Adrenal gland (tissue), 12 donors: ENCODE data around the gene COQ10A. TPM values are rescaled to one million over a fixed set of nuclear protein-coding genes. Genes with fewer than 3 reads are reported as not detected.

Source experiments
- DNase-seq, 7 donors: peaks; one replicate each; pipeline ENCODE4 v3.0.0-alpha.2; 2019 to 2020
- H3K27ac ChIP-seq, 5 donors: fragments of 200-600 bp; sonication (generic) in 4 of 5; 1 replicate in 3 of 5; 2 replicates in 2 of 5; pipeline versions ENCODE4 v1.5.1 to v1.8.0; 2016 to 2020; ENCODE audit warnings: mild to moderate bottlenecking in 1 of 5
- H3K27me3 ChIP-seq: fragments of 200-600 bp; 2 replicates; pipeline ENCODE4 v1.8.0; 2021
- H3K36me3 ChIP-seq, 2 donors: fragments of 200-600 bp; replicated peaks in 1 of 2; 1 replicate in 1 of 2; 2 replicates in 1 of 2; pipeline versions ENCODE4 v1.5.1 to v1.8.0; 2018 to 2022
- H3K4me1 ChIP-seq, 2 donors: fragments of 200-600 bp; replicated peaks in 1 of 2; 1 replicate in 1 of 2; 2 replicates in 1 of 2; pipeline versions ENCODE4 v1.5.1 to v1.8.0; 2018 to 2021
- H3K4me3 ChIP-seq, 4 donors: fragments of 200-600 bp; sonication (generic) in 3 of 4; one replicate each; pipeline ENCODE4 v1.5.1; 2016 to 2018
- H3K9me3 ChIP-seq, 3 donors: fragments of 200-600 bp; sonication (generic) in 1 of 3; replicated peaks in 1 of 3; 1 replicate in 2 of 3; 2 replicates in 1 of 3; pipeline versions ENCODE4 v1.5.1 to v1.8.0; 2016 to 2021
- POLR2A ChIP-seq, 2 donors: fragments of 450-650 bp; IDR thresholded peaks; one replicate each; pipeline ENCODE4 v1.6.1; 2017; ENCODE audit warnings: antibody characterized with exemption in 2 of 2, mild to moderate bottlenecking in 2 of 2, moderate library complexity in 1 of 2
- WGBS, 4 donors: extraction: QIAGEN DNeasy Blood & Tissue Kit in 2 of 4; methylation state at CpG; one replicate each; pipeline versions ENCODE4 v1.1.5 to v1.1.7; 2013 to 2017; 5-methylcytosine and 5-hydroxymethylcytosine counted together
- intact Hi-C, 2 donors: fragments of 100-400 bp; cut with DNase I; formaldehyde crosslinking; loops; one replicate each; pipeline versions ENCODE4 v1.14.1 to v1.15.0; 2022 to 2023
- polyA plus RNA-seq, 3 donors: library from polyadenylated mRNA; stranded (reverse); fragments of 200-250 nt in 2 of 3; fragments of 350-450 nt in 1 of 3; fragmentation: Illumina TruSeq in 1 of 3; extraction: RNeasy Lipid Tissue Mini Kit (QIAGEN cat#74804) in 1 of 3; gene quantifications; one replicate each; pipeline ENCODE4 v1.2.3, GENCODE V29; 2013 to 2014
- total RNA-seq, 9 donors: library from RNA; depleted of rRNA in 4 of 9; stranded (reverse); fragments of >200 nt in 4 of 9; fragments of 120-200 nt in 1 of 9; fragmentation: NEBNext Ultra II Directional in 1 of 9; extraction: Animal tissue kit (Norgen Biotek cat#: 25700) in 1 of 9; gene quantifications; one replicate each; pipeline versions ENCODE4 v1.1.0 to v1.2.4, GENCODE V29; 2013 to 2023
- TF ChIP-seq, protein P1 (sequence below), 6 experiments: fragments of 450-650 bp in 4 of 6; fragments of 200-600 bp in 2 of 6; sonication (generic) in 1 of 6; IDR thresholded peaks; 1 replicate in 5 of 6; 2 replicates in 1 of 6; pipeline versions ENCODE4 v1.5.1 to v1.8.0; 2016 to 2021; ENCODE audit warnings: antibody characterized with exemption in 6 of 6, mild to moderate bottlenecking in 2 of 6, moderate library complexity in 1 of 6
- donor health status: healthy with polysubstance abuse.
- donor health status: Bipolar disorder and iron deficiency.
- donor health status: DM: yes; HTN: yes; CAD: no.
- donor health status: DM: no; HTN: no; CAD: no.
- donor health status: DM: no; HTN: no; CAD: no.
- donor health status: DM: yes; HTN: yes; CAD: no.

The COQ10A gene
- total and polyA plus RNA-seq, 12 donors = 24.2 to 65.1 (median 35.1) TPM

- H3K36me3 ChIP-seq = no peaks in the 10 kb centered on the region
- no peaks in the 10 kb centered on the region for H3K9me3 ChIP-seq
- no peaks in the 10 kb centered on the region for H3K27me3 ChIP-seq
- H3K4me1 ChIP-seq = peaks cover 2 to 5% of the 10 kb centered on the region in 2 donors
- no peak within 1 kb of the TSS for H3K27ac ChIP-seq
- intact Hi-C loops = loop anchor here in 1 of 2 donors (5.0 kb wide), 1 partner anchor 38 kb away; no protein-coding TSS in a partner anchor
- H3K4me3 ChIP-seq = no peak within 1 kb of the TSS
- WGBS, 4 donors = 62 to 89% (median 80%) methylated on average over 4 of the region's 4 CpGs
- TF ChIP-seq, protein P1, sequence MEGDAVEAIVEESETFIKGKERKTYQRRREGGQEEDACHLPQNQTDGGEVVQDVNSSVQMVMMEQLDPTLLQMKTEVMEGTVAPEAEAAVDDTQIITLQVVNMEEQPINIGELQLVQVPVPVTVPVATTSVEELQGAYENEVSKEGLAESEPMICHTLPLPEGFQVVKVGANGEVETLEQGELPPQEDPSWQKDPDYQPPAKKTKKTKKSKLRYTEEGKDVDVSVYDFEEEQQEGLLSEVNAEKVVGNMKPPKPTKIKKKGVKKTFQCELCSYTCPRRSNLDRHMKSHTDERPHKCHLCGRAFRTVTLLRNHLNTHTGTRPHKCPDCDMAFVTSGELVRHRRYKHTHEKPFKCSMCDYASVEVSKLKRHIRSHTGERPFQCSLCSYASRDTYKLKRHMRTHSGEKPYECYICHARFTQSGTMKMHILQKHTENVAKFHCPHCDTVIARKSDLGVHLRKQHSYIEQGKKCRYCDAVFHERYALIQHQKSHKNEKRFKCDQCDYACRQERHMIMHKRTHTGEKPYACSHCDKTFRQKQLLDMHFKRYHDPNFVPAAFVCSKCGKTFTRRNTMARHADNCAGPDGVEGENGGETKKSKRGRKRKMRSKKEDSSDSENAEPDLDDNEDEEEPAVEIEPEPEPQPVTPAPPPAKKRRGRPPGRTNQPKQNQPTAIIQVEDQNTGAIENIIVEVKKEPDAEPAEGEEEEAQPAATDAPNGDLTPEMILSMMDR (IDR thresholded peaks at IDR 0.05) = no peak
- TF ChIP-seq POLR2A (IDR thresholded peaks at IDR 0.05) = no peak
- no peak for DNase-seq
Measured at GRCh38 chr12:56229916-56230431, 36.8 kb upstream of the COQ10A start, which contains the start of gene SLC39A5. Gene SLC39A5, plus strand, starts transcription at chr12:56230051. Its CDS starts 1,224 bp downstream, at chr12:56231275.

- Histone ChIP-seq H3K27me3 (no peaks in the 10 kb centered on the region), H3K9me3 (no peaks in the 10 kb centered on the region), H3K36me3 (no peaks in the 10 kb centered on the region), H3K27ac (no peak overlapping the region), H3K4me1 (no peaks in the 10 kb centered on the region), H3K4me3 (no peak overlapping the region)
- no peak for DNase-seq
- intact Hi-C loops = no loop called here
- WGBS, 4 donors = 69 to 79% (median 77%) methylated on average over 8 of the region's 8 CpGs
- TF ChIP-seq, protein P1 (IDR thresholded peaks at IDR 0.05) = no peak
- no peak for TF ChIP-seq POLR2A (IDR thresholded peaks at IDR 0.05)
Measured at GRCh38 chr12:56230432-56231183, 36.1 kb upstream of the COQ10A start.

- 84 to 98% (median 90%) methylated on average over 7 to 11 of the region's 11 CpGs for WGBS, 4 donors
- intact Hi-C loops = no loop called here
- Histone ChIP-seq H3K4me3 (no peak overlapping the region), H3K27ac (no peak overlapping the region), H3K4me1 (no peaks in the 10 kb centered on the region), H3K9me3 (no peaks in the 10 kb centered on the region), H3K27me3 (no peaks in the 10 kb centered on the region), H3K36me3 (no peaks in the 10 kb centered on the region)
- DNase-seq = no peak
- TF ChIP-seq, protein P1 (IDR thresholded peaks at IDR 0.05) = no peak
- no peak for TF ChIP-seq POLR2A (IDR thresholded peaks at IDR 0.05)
Measured at GRCh38 chr12:56231184-56231582, 35.6 kb upstream of the COQ10A start.

DNA sequence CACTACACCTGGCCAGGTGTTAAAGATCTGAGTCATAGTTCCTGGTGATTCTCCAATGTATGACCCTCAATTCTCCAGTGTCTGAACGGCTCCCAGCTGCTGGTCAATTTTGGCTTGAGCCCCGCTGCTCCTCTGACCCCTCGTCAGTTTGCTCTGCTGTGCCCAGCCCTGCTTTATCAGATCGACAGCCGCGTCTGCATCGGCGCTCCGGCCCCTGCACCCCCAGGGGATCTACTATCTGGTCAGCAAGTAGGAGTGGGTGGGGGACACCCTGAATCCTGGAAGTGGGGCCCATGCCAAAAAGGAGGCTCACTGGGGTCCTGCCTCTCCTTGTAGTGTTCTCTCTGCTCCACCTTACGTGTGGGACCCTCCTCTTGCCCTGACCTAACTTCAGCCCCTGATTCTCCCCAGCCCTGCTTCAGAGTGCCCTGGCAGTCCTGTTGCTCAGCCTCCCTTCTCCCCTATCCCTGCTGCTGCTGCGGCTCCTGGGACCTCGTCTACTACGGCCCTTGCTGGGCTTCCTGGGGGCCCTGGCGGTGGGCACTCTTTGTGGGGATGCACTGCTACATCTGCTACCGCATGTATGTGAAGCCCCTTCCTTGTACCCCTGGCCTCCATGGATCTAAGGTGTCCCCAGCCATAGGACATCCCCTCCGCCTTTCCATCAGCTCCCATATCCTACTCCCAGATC, 31.9 kb upstream of the COQ10A start:
- Histone ChIP-seq H3K9me3 (no peaks in the 10 kb centered on the region), H3K4me1 (no peaks in the 10 kb centered on the region), H3K27me3 (no peaks in the 10 kb centered on the region), H3K4me3 (no peak overlapping the region), H3K36me3 (peaks cover 0 to 9% of the 10 kb centered on the region in 2 donors), H3K27ac (no peak overlapping the region)
- 72 to 81% (median 78%) methylated on average over 8 to 16 of the region's 16 CpGs for WGBS, 4 donors
- TF ChIP-seq, protein P1 (IDR thresholded peaks at IDR 0.05) = no peak
- TF ChIP-seq POLR2A (IDR thresholded peaks at IDR 0.05) = no peak
- DNase-seq = no peak
- intact Hi-C loops = no loop called here
